Muscle of leg (tissue), 11 donors: ENCODE measurements around the gene ARL2BP. TPM values are rescaled to one million over a fixed set of nuclear protein-coding genes. Genes with fewer than 3 reads are reported as not detected.

Experiments used
- DNase-seq: peaks from one replicate; pipeline ENCODE4 v3.0.0; 2013
- H3K27ac ChIP-seq: one replicate; pipeline ENCODE4 v1.5.1; 2013; ENCODE audit warnings: mild to moderate bottlenecking, low read length, control low read depth
- H3K27me3 ChIP-seq: one replicate; pipeline ENCODE4 v1.6.1; 2013; ENCODE audit warnings: low read length; ENCODE audit not compliant: control insufficient read depth, insufficient read depth
- H3K36me3 ChIP-seq: one replicate; pipeline ENCODE4 v1.6.1; 2013; ENCODE audit warnings: low read length; ENCODE audit not compliant: control insufficient read depth, insufficient read depth
- H3K4me1 ChIP-seq: one replicate; pipeline ENCODE4 v1.6.1; 2013; ENCODE audit warnings: low read length; ENCODE audit not compliant: control insufficient read depth, insufficient read depth
- H3K4me3 ChIP-seq: one replicate; pipeline ENCODE4 v1.5.1; 2013; ENCODE audit warnings: low read length, control low read depth
- H3K9me3 ChIP-seq: replicated peaks from 2 replicates; pipeline ENCODE4 v1.6.1; 2013; ENCODE audit warnings: low read depth, low read length; ENCODE audit not compliant: control insufficient read depth
- WGBS: methylation state at CpG from one replicate; pipeline ENCODE4 v1.1.5; 2013; ENCODE audit warnings: missing lambda C conversion rate; ENCODE audit not compliant: insufficient coverage; 5-methylcytosine and 5-hydroxymethylcytosine counted together
- polyA plus RNA-seq, 8 donors: library from polyadenylated mRNA; unstranded; fragments of 120-200 nt; gene quantifications; one replicate each; pipeline versions ENCODE4 v1.2.1 to v1.2.3, GENCODE V29; 2013; ENCODE audit warnings: inconsistent platforms in 1 of 8, low replicate concordance in 1 of 8; ENCODE audit not compliant: insufficient read length in 8 of 8, insufficient read depth in 1 of 8
- total RNA-seq: library from RNA; stranded (reverse); fragments of 120-200 nt; gene quantifications from one replicate; pipeline ENCODE4 v1.2.4, GENCODE V29; 2013

Gene ARL2BP
- total and polyA plus RNA-seq, 9 donors: 38.4 to 59.4 (median 46.1) TPM

GRCh38 chr16:57281791-57282190, 36.7 kb downstream of the ARL2BP start:
- Histone ChIP-seq H3K4me3 (no peak overlapping the region), H3K36me3 (no peaks in the 10 kb centered on the region), H3K9me3 (no peaks in the 10 kb centered on the region), H3K4me1 (peaks cover 16% of the 10 kb centered on the region), H3K27me3 (peaks cover 62% of the 10 kb centered on the region), H3K27ac (no peak overlapping the region)
- WGBS: 51% methylated on average over 2 of the region's 3 CpGs
- DNase-seq: no peak

- WGBS: 74% methylated on average over 4 of the region's 8 CpGs
- peaks cover 16% of the 10 kb centered on the region for H3K4me1 ChIP-seq
- H3K36me3 ChIP-seq: no peaks in the 10 kb centered on the region
- no peak for DNase-seq
- peaks cover 62% of the 10 kb centered on the region for H3K27me3 ChIP-seq
- no peak overlapping the region for H3K4me3 ChIP-seq
- no peak overlapping the region for H3K27ac ChIP-seq
- no peaks in the 10 kb centered on the region for H3K9me3 ChIP-seq
Observed at GRCh38 chr16:57282510-57283213, 37.6 kb downstream of the ARL2BP start.

GRCh38 chr16:57283214-57283958, 38.3 kb downstream of the ARL2BP start:
- H3K4me1 ChIP-seq: peaks cover 16% of the 10 kb centered on the region
- H3K9me3 ChIP-seq: no peaks in the 10 kb centered on the region
- no peak overlapping the region for H3K4me3 ChIP-seq
- H3K27ac ChIP-seq: no peak overlapping the region
- peaks cover 62% of the 10 kb centered on the region for H3K27me3 ChIP-seq
- DNase-seq: no peak
- 51% methylated on average over 13 of the region's 24 CpGs for WGBS
- H3K36me3 ChIP-seq: no peaks in the 10 kb centered on the region

- Histone ChIP-seq H3K4me1 (peaks cover 16% of the 10 kb centered on the region), H3K27ac (no peak overlapping the region), H3K27me3 (peaks cover 58% of the 10 kb centered on the region), H3K9me3 (no peaks in the 10 kb centered on the region), H3K36me3 (no peaks in the 10 kb centered on the region), H3K4me3 (no peak overlapping the region)
- WGBS: 6% methylated on average over 14 of the region's 14 CpGs
- DNase-seq: no peak
Observed at GRCh38 chr16:57283959-57284208, 38.8 kb downstream of the ARL2BP start.

GRCh38 chr16:57284209-57284951, 39.3 kb downstream of the ARL2BP start, which contains the start of gene PLLP:
PLLP (minus strand) TSS chr16:57284672; CDS start chr16:57284540, 132 bp downstream.
- H3K27ac ChIP-seq: no peak within 1 kb of the TSS
- no peaks in the 10 kb centered on the region for H3K9me3 ChIP-seq
- under 1% methylated on average over 95 of the region's 95 CpGs for WGBS
- peak; percentile 55 for DNase-seq
- peaks cover 16% of the 10 kb centered on the region for H3K4me1 ChIP-seq
- H3K27me3 ChIP-seq: peaks cover 58% of the 10 kb centered on the region
- H3K4me3 ChIP-seq: peak within 1 kb of the TSS; percentile 47
- H3K36me3 ChIP-seq: no peaks in the 10 kb centered on the region

- H3K27ac ChIP-seq: no peak overlapping the region
- H3K9me3 ChIP-seq: no peaks in the 10 kb centered on the region
- H3K36me3 ChIP-seq: no peaks in the 10 kb centered on the region
- peaks cover 16% of the 10 kb centered on the region for H3K4me1 ChIP-seq
- H3K27me3 ChIP-seq: peaks cover 55% of the 10 kb centered on the region
- DNase-seq: no peak
- H3K4me3 ChIP-seq: peak overlapping the region; percentile 47
- 2% methylated on average over 11 of the region's 22 CpGs for WGBS
Observed at GRCh38 chr16:57284952-57285363, 39.9 kb downstream of the ARL2BP start.

- Histone ChIP-seq H3K27me3 (peaks cover 54% of the 10 kb centered on the region), H3K4me1 (peaks cover 16% of the 10 kb centered on the region), H3K4me3 (no peak overlapping the region), H3K9me3 (no peaks in the 10 kb centered on the region), H3K27ac (no peak overlapping the region), H3K36me3 (no peaks in the 10 kb centered on the region)
- no peak for DNase-seq
- WGBS: no CpG with 5 or more reads among the region's 5 CpGs
Observed at GRCh38 chr16:57285379-57285778, 40.3 kb downstream of the ARL2BP start.

- Histone ChIP-seq H3K4me3 (no peak overlapping the region), H3K36me3 (no peaks in the 10 kb centered on the region), H3K9me3 (no peaks in the 10 kb centered on the region), H3K27me3 (peaks cover 18% of the 10 kb centered on the region), H3K27ac (no peak overlapping the region), H3K4me1 (peaks cover 5% of the 10 kb centered on the region)
- WGBS: 65% methylated on average over 8 of the region's 14 CpGs
- DNase-seq: no peak
Observed at GRCh38 chr16:57289391-57290257, 44.6 kb downstream of the ARL2BP start.

DNA sequence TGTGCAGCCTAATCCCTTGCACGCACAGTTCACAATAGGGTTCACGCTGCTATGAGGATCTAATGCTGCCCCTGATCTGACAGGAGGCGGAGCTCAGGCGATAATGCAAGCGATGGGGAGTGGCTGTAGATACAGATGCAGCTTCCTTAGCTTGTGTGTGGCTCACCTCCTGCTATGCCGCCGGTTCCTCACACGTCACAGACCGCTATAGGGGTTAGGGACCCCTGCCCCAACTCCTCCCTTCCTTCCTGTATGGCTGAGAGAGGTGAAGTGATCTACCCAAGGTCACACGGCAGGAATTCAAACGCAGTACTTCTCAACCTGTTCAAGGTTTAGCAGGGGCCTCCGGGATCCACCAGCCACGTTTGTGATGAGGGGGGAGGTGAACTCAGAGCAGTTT, 52.8 kb downstream of the ARL2BP start:
- no peaks in the 10 kb centered on the region for H3K36me3 ChIP-seq
- no peaks in the 10 kb centered on the region for H3K27me3 ChIP-seq
- H3K4me1 ChIP-seq: peaks cover 14% of the 10 kb centered on the region
- WGBS: 34% methylated on average over 4 of the region's 13 CpGs
- no peak for DNase-seq
- H3K9me3 ChIP-seq: no peaks in the 10 kb centered on the region
- H3K4me3 ChIP-seq: no peak overlapping the region
- no peak overlapping the region for H3K27ac ChIP-seq
